WTC11 (cell line): ENCODE results near the gene ZNRF2. TPM values are rescaled to one million over a fixed set of nuclear protein-coding genes. Genes with fewer than 3 reads are reported as not detected.

Source experiments
- ATAC-seq: fragments of 200-7000 bp; cut with Tn5 transposase; 2 replicates; pipeline ENCODE4 v1.10.0; 2021; ENCODE audit warnings: mild to moderate bottlenecking, moderate library complexity
- CTCF ChIA-PET: fragments of 300-600 bp; sonication (Branson Sonifier 250); formaldehyde crosslinking; loops from one replicate; lab custom pipeline; 2021; ENCODE audit warnings: antibody characterized with exemption; lab: Charles Lee
- POLR2A ChIA-PET: fragments of 350-600 bp; sonication (Branson Sonifier 250); formaldehyde crosslinking; loops from one replicate; lab custom pipeline; 2021; ENCODE audit warnings: antibody characterized with exemption; lab: Charles Lee
- DNase-seq: peaks from one replicate; pipeline ENCODE4 v3.0.0; 2021; ENCODE audit warnings: low spot score
- H3K27ac Mint-ChIP-seq: 2 replicates; pipeline ENCODE4 v1.8.0; 2021; ENCODE audit warnings: mixed read lengths
- H3K27me3 Mint-ChIP-seq: 2 replicates; pipeline ENCODE4 v1.8.0; 2021; ENCODE audit warnings: low read depth, mild to moderate bottlenecking, moderate library complexity, mixed read lengths
- H3K36me3 Mint-ChIP-seq: 2 replicates; pipeline ENCODE4 v1.8.0; 2021; ENCODE audit warnings: mixed read lengths
- H3K4me1 Mint-ChIP-seq: 2 replicates; pipeline ENCODE4 v1.8.0; 2022; ENCODE audit warnings: mixed read lengths
- H3K4me3 Mint-ChIP-seq: 2 replicates; pipeline ENCODE4 v1.8.0; 2021; ENCODE audit warnings: mild to moderate bottlenecking, moderate library complexity, mixed read lengths
- H3K9me3 Mint-ChIP-seq: 2 replicates; pipeline ENCODE4 v1.8.0; 2021; ENCODE audit warnings: mixed read lengths
- ATF1 ChIP-seq: sonication (generic); formaldehyde crosslinking; IDR thresholded peaks from 2 replicates; pipeline ENCODE4 v1.8.1; 2023; ENCODE audit warnings: mild to moderate bottlenecking, moderate library complexity, missing genetic modification reagents
- CBFB ChIP-seq: sonication (generic); formaldehyde crosslinking; IDR thresholded peaks from 2 replicates; pipeline ENCODE4 v1.8.1; 2022; ENCODE audit warnings: mild to moderate bottlenecking, low read depth, missing genetic modification reagents
- CREM ChIP-seq: sonication (generic); formaldehyde crosslinking; IDR thresholded peaks from 2 replicates; pipeline ENCODE4 v1.8.1; 2022; ENCODE audit warnings: mild to moderate bottlenecking, missing genetic modification reagents, moderate library complexity
- ELF4 ChIP-seq: sonication (generic); formaldehyde crosslinking; IDR thresholded peaks from 2 replicates; pipeline ENCODE4 v1.8.1; 2022; ENCODE audit warnings: low read depth, mild to moderate bottlenecking, moderate library complexity, missing genetic modification reagents
- FOXJ3 ChIP-seq: sonication (generic); formaldehyde crosslinking; IDR thresholded peaks from 2 replicates; pipeline ENCODE4 v1.9.0; 2021; ENCODE audit warnings: missing genetic modification reagents, mild to moderate bottlenecking, borderline replicate concordance
- IRF1 ChIP-seq: sonication (generic); formaldehyde crosslinking; IDR thresholded peaks from 2 replicates; pipeline ENCODE4 v1.8.0; 2023; ENCODE audit warnings: missing genetic modification reagents
- IRF2 ChIP-seq: sonication (generic); formaldehyde crosslinking; IDR thresholded peaks from 2 replicates; pipeline ENCODE4 v1.8.0; 2022; ENCODE audit warnings: low read depth, missing genetic modification reagents, borderline replicate concordance
- MLX ChIP-seq: sonication (generic); formaldehyde crosslinking; IDR thresholded peaks from 2 replicates; pipeline ENCODE4 v1.8.1; 2023; ENCODE audit warnings: mild to moderate bottlenecking, missing genetic modification reagents, moderate library complexity
- MXD4 ChIP-seq: fragments of 250-450 bp; sonication (Bioruptor Pico); IDR thresholded peaks from 2 replicates; pipeline ENCODE4 v1.8.0; 2021; ENCODE audit warnings: mild to moderate bottlenecking, moderate library complexity, borderline replicate concordance
- MYBL2 ChIP-seq: sonication (generic); formaldehyde crosslinking; IDR thresholded peaks from 2 replicates; pipeline ENCODE4 v1.8.1; 2023; ENCODE audit warnings: mild to moderate bottlenecking, moderate library complexity, missing genetic modification reagents
- NFYB ChIP-seq: sonication (generic); formaldehyde crosslinking; conservative IDR thresholded peaks from 2 replicates; pipeline ENCODE4 v1.8.0; 2022; ENCODE audit warnings: low read depth, missing genetic modification reagents
- RORB ChIP-seq: fragments of 250-450 bp; sonication (Bioruptor Pico); IDR thresholded peaks from 2 replicates; pipeline ENCODE4 v1.9.0; 2021; ENCODE audit warnings: mild to moderate bottlenecking
- SMAD3 ChIP-seq: sonication (generic); formaldehyde crosslinking; IDR thresholded peaks from 2 replicates; pipeline ENCODE4 v1.8.0; 2022; ENCODE audit warnings: missing genetic modification reagents, mild to moderate bottlenecking, borderline replicate concordance
- SP1 ChIP-seq: sonication (generic); formaldehyde crosslinking; conservative IDR thresholded peaks from 2 replicates; pipeline ENCODE4 v1.8.1; 2022; ENCODE audit warnings: missing genetic modification reagents
- TCF7 ChIP-seq: sonication (generic); formaldehyde crosslinking; IDR thresholded peaks from 2 replicates; pipeline ENCODE4 v1.8.0; 2022; ENCODE audit warnings: mild to moderate bottlenecking, low read depth, missing genetic modification reagents, moderate library complexity
- TEAD1 ChIP-seq: sonication (generic); formaldehyde crosslinking; IDR thresholded peaks from 2 replicates; pipeline ENCODE4 v1.8.0; 2022; ENCODE audit warnings: mild to moderate bottlenecking, missing genetic modification reagents
- USF1 ChIP-seq: sonication (generic); formaldehyde crosslinking; IDR thresholded peaks from 2 replicates; pipeline ENCODE4 v1.8.0; 2022; ENCODE audit warnings: mild to moderate bottlenecking, missing genetic modification reagents
- ZNF121 ChIP-seq: sonication (generic); formaldehyde crosslinking; IDR thresholded peaks from 2 replicates; pipeline ENCODE4 v1.8.0; 2023; ENCODE audit warnings: missing genetic modification reagents
- ZNF232 ChIP-seq: sonication (generic); formaldehyde crosslinking; IDR thresholded peaks from 2 replicates; pipeline ENCODE4 v1.8.0; 2022; ENCODE audit warnings: mild to moderate bottlenecking, missing genetic modification reagents
- ZNF263 ChIP-seq: sonication (generic); formaldehyde crosslinking; IDR thresholded peaks from 2 replicates; pipeline ENCODE4 v1.8.1; 2022; ENCODE audit warnings: low read depth, mild to moderate bottlenecking, moderate library complexity, missing genetic modification reagents
- ZSCAN18 ChIP-seq: fragments of 250-450 bp; sonication (Bioruptor Pico); IDR thresholded peaks from 2 replicates; pipeline ENCODE4 v2.1.2; 2022; ENCODE audit warnings: mild to moderate bottlenecking, moderate library complexity
- total RNA-seq: library from RNA; stranded (reverse); gene quantifications from 3 replicates; pipeline ENCODE4 v1.2.3, GENCODE V29; 2021
- TF ChIP-seq, protein P1 (sequence below): fragments of 250-450 bp; sonication (Bioruptor Pico); IDR thresholded peaks from 2 replicates; pipeline ENCODE4 v1.9.0; 2021; ENCODE audit warnings: mild to moderate bottlenecking
- TF ChIP-seq, protein P2 (sequence below): fragments of 250-450 bp; sonication (Bioruptor Pico); conservative IDR thresholded peaks from 2 replicates; pipeline ENCODE4 v1.9.0; 2021; ENCODE audit warnings: mild to moderate bottlenecking
- TF ChIP-seq, protein P3 (sequence below): fragments of 250-450 bp; sonication (Bioruptor Pico); IDR thresholded peaks from 2 replicates; pipeline ENCODE4 v1.9.0; 2021; ENCODE audit warnings: mild to moderate bottlenecking
- TF ChIP-seq, protein P4 (sequence below): sonication (generic); formaldehyde crosslinking; IDR thresholded peaks from 2 replicates; pipeline ENCODE4 v1.8.1; 2023; ENCODE audit warnings: mild to moderate bottlenecking, missing genetic modification reagents, moderate library complexity

ZNRF2 gene
- total RNA-seq, 1 experiment from 2014 or later, result 18.2 TPM

GRCh38 chr7:30278376-30278775 lies 6.0 kb upstream of the ZNRF2 start:
- Mint-ChIP-seq H3K27me3 (no peaks in the 10 kb centered on the region), H3K4me1 (peaks cover 19% of the 10 kb centered on the region), H3K27ac (no peak overlapping the region), H3K4me3 (no peak overlapping the region), H3K36me3 (no peaks in the 10 kb centered on the region), H3K9me3 (no peaks in the 10 kb centered on the region)
- DNase-seq, result no peak
- ChIA-PET POLR2A (no interaction called here), CTCF (interaction anchor here (0.9 to 5.4 kb wide), 4 partner anchors 83 to 1089 kb away, joined by 3 to 60 read pairs (median 4); no protein-coding TSS in a partner anchor)
- no peak for TF ChIP-seq ELF4 (CRISPR knock-in tag)
- TF ChIP-seq FOXJ3 (CRISPR knock-in tag), result no peak
- TF ChIP-seq ZSCAN18 (CRISPR knock-in tag), result no peak
- TF ChIP-seq SMAD3 (CRISPR knock-in tag), result no peak
- no peak for TF ChIP-seq CREM (CRISPR knock-in tag)
- no peak for TF ChIP-seq MLX
- TF ChIP-seq, protein P1, sequence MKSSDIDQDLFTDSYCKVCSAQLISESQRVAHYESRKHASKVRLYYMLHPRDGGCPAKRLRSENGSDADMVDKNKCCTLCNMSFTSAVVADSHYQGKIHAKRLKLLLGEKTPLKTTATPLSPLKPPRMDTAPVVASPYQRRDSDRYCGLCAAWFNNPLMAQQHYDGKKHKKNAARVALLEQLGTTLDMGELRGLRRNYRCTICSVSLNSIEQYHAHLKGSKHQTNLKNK (CRISPR knock-in tag), result no peak
- no peak for TF ChIP-seq USF1
- no peak for TF ChIP-seq TCF7 (CRISPR knock-in tag)
- TF ChIP-seq ZNF121 (CRISPR knock-in tag), result no peak
- TF ChIP-seq, protein P2, sequence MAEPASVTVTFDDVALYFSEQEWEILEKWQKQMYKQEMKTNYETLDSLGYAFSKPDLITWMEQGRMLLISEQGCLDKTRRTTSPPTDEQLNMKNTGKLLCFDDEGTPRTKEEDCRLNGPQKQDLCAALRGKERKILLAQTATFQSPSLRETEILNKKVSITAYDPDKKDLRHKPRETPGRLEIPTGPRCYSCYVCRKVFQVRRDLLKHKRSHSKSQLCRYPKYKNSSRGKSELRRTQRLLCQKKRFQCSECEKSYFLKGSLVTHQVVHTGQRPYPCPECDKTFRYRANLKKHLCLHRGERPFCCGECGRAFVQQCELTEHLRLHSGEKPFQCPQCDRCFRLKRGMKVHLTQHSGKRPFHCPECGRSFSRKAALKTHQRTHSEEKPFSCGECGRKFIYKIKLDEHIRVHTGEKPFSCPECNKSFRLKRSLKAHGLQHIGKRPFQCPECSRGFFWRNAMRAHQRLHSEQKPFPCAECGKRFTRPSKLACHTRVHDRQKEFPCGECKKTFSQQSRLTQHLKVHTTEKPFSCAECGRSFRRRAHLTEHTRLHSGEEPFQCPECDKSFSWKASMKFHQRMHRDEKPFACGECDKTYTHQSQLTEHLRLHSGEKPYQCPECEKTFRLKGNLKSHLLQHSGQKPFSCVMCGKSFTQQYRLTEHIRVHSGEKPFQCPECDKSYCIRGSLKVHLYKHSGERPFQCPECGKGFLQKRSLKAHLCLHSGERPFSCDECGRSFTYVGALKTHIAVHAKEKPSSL (CRISPR knock-in tag), result no peak
- TF ChIP-seq IRF2, result no peak
- TF ChIP-seq ZNF263 (CRISPR knock-in tag), result no peak
- TF ChIP-seq CBFB (CRISPR knock-in tag), result no peak
- no peak for TF ChIP-seq SP1 (CRISPR knock-in tag)
- no peak for TF ChIP-seq TEAD1 (CRISPR knock-in tag)
- ATAC-seq, result no peak

DNA sequence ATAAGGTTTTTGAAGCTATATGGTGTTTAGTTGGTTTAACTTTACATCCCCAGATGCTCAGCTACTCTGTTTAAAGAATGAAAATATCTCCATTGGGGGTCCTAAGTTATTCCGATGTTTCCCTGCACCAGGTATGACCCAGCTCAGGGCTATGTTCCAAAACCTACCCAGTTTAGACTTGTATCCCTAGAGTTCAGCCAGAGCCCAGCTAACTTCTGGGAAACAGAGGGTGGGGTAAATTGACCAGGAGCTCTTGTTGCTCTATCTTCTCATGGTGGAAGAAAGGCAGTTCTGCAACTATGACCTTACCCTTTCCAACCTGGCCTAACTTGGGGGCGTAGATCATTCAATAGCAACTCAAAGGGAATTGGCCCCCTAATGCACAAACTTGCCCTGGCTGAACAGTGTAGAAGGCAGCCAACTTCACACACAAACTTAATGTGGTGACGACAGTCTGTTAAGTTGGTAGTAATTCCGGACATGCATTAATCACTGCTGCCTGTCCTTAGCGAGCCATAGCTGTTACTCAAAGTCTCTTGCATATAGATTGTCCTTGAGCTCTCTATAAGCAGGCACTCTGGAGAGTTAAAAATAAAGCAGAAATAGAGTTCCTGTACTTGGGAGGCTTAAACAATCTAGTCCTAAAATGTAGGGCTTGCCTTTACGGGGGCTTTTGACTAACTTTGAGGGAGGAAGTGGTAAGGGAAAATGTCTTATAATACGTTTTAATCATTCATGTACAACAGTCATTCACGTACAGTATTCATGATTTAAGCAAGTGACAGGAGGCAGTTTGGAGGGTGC lies 5.3 kb upstream of the ZNRF2 start:
- ChIA-PET POLR2A (no interaction called here), CTCF (interaction anchor here (0.9 to 5.4 kb wide), 4 partner anchors 82 to 1090 kb away, joined by 3 to 60 read pairs (median 4); no protein-coding TSS in a partner anchor)
- TF ChIP-seq IRF1 (CRISPR knock-in tag) (no peak), MXD4 (CRISPR knock-in tag) (no peak), ZNF232 (CRISPR knock-in tag) (no peak), MYBL2 (CRISPR knock-in tag) (no peak), IRF2 (no peak), NFYB (CRISPR knock-in tag) (no peak), ATF1 (CRISPR knock-in tag) (no peak), RORB (CRISPR knock-in tag) (no peak)
- TF ChIP-seq, protein P3, sequence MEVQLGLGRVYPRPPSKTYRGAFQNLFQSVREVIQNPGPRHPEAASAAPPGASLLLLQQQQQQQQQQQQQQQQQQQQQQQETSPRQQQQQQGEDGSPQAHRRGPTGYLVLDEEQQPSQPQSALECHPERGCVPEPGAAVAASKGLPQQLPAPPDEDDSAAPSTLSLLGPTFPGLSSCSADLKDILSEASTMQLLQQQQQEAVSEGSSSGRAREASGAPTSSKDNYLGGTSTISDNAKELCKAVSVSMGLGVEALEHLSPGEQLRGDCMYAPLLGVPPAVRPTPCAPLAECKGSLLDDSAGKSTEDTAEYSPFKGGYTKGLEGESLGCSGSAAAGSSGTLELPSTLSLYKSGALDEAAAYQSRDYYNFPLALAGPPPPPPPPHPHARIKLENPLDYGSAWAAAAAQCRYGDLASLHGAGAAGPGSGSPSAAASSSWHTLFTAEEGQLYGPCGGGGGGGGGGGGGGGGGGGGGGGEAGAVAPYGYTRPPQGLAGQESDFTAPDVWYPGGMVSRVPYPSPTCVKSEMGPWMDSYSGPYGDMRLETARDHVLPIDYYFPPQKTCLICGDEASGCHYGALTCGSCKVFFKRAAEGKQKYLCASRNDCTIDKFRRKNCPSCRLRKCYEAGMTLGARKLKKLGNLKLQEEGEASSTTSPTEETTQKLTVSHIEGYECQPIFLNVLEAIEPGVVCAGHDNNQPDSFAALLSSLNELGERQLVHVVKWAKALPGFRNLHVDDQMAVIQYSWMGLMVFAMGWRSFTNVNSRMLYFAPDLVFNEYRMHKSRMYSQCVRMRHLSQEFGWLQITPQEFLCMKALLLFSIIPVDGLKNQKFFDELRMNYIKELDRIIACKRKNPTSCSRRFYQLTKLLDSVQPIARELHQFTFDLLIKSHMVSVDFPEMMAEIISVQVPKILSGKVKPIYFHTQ (CRISPR knock-in tag), result no peak
- TF ChIP-seq, protein P4, sequence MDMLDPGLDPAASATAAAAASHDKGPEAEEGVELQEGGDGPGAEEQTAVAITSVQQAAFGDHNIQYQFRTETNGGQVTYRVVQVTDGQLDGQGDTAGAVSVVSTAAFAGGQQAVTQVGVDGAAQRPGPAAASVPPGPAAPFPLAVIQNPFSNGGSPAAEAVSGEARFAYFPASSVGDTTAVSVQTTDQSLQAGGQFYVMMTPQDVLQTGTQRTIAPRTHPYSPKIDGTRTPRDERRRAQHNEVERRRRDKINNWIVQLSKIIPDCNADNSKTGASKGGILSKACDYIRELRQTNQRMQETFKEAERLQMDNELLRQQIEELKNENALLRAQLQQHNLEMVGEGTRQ, result no peak
- no peak overlapping the region for H3K4me3 Mint-ChIP-seq
- DNase-seq (no peak), ATAC-seq (no peak)
- H3K4me1 Mint-ChIP-seq, result peaks cover 19% of the 10 kb centered on the region
- H3K9me3 Mint-ChIP-seq, result no peaks in the 10 kb centered on the region
- no peak overlapping the region for H3K27ac Mint-ChIP-seq
- no peaks in the 10 kb centered on the region for H3K36me3 Mint-ChIP-seq
- H3K27me3 Mint-ChIP-seq, result no peaks in the 10 kb centered on the region
